SKM-1 (cell line): ENCODE results near the gene GRID2.

Experiments
- DNase-seq: peaks from one replicate; lab custom pipeline; 2025; ENCODE audit not compliant: unreplicated experiment; lab: John Stamatoyannopoulos, UW

GRID2 gene

DNA sequence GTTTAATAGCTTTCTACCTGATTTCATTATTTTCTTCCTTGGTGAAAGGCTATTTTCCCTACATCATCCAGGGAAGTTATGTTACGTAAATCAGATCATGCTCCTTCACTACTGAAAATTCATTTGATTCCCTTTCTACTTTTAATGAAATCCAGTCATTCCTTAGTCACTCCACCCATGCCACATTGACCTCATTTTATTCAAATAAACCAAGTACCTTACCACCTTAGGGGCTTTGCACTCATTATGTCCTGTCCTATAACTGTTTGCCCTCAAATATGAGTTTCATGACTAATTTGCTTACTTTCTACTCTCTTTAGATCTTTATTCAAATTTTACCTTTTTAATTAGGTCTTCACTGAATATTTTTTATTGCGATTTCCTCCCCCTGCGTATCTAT lies 374.0 kb downstream of the GRID2 start:
- DNase-seq, result no peak

DNA sequence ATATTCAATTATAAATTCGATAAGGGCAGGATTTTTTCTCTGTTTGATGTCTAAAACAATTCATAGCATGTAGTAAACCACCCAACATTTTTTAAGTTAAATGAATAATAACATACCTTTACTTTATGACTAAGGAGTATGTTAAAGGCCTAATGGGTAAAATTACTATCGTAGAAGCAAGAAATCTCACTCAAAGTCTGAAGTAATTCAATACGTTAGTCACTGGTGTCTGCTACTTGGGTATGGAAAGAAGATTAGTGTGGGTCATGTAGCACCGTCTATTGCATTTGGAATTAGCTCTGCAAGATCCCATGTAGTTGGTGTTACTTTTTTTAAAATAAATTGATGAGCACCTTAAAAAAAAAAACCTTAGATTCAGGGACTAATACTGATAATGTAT lies 374.5 kb downstream of the GRID2 start:
- DNase-seq, result no peak

DNA sequence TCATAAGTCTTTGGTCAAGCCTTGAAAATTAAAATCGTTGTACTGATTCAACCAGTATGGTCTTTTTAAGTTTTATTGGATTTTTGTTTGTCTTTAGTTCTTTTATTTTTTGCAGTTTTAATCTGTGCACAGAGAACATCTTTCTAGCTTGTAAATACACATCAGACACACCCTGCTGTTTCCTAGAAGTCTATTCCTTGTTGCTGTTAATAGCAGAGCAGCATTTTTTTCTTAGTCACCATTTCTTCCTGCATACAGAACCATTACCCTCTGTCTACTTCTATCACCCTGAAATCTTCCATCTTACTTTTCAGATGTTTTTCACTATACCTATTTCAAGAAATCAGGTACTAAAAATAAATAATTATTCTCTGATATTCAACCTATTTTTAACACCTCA lies 375.4 kb downstream of the GRID2 start:
- no peak for DNase-seq

DNA sequence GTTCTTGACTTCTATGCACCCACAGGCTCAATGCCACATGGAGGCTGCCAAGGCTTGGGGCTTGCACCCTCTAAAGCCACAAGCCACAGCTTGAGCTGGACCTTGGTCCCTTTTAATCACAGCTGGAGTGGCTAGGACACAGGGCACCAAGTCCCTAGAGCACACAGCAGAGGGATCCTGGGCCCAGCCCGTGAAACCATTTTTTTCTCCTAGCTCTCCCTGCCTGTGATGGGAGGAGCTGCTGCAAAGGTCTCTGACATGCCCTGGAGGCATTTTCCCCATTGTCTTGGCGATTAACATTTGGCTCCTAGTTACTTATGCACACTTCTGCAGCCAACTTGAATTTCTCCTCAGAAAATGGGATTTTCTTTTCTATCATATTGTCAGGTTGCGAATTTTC lies 410.9 kb downstream of the GRID2 start:
- DNase-seq, result no peak

DNA sequence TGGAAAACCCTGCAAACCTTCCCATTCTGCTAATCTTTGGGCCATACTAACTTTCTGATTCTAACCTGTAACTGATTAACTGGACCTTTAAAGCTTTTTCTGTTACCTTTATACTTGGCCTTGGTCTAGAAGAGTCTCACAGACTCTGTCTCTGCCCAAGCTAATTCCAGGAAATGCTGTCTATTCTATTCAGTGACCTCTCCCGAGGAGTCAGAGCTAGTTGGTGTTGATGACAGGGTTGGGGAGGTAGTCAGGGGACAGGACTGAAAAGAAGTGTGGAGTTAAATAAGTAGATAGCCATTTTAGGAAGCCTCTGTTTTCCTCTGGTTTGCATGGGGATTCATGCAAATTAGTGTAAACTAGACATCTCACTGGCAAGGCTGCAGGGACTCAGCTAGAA lies 429.5 kb downstream of the GRID2 start:
- DNase-seq, result no peak

DNA sequence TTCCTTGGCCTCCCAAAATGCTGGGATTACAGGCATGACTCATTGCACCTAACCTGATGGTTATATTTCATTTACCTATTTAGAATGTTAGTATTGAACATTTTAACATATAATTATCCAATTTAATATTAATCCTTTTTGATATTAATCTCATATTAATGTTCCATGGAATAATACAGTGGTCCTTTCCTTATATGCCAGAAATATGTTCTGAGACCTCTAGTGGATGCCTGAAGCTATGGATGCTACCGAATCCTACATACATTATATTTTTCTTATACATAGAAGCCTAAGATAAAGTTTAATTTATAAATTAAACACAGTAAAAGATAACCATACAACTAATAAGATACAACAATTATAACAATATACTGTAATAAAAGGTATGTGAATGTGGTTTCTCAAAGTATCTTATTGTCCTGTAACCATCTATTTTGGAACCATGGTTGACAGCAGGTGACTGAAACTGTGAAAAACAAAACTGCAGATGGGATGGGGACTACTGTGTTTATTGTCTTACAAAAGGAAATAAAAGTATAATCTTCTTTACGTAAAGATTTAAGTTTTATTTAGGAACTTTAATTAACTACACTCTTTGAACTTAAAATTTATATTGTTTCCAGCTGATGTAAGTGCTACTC lies 431.4 kb downstream of the GRID2 start:
- no peak for DNase-seq

DNA sequence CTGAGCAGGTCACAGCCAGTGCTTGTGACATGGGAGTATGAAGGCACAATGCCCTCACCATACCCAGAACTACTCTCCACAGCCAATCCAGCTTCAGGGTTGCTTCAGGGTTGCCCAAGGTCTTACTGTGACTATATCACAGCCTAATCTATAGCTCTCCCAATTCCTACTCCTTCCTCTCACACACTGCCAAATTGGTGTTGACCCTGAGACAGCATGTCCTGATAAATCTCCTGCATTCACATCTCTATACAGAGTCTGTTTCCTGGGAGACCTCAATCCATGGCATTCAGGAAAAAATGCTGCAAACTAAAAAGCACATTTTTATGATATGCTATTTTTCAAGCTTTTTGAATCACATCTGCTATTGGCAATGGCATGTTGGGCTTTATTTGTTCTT lies 456.7 kb downstream of the GRID2 start:
- DNase-seq, result no peak

DNA sequence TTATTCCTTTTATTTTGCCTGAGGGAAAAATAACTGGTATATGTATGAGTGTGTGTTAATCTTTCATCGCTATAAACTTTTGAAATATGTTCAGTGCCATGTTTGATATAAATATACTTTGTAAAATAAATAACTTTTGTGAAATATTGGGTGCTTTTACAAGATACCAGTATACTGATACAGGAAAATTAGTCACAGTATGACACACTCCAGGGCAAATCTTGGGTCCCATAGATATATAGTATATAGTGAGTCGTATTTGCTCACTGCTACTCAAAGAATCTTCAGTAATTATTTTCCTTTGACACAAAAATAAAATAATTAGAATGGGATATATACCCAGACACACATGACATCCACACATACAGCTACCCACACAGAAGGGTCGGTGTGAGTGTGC lies 472.3 kb downstream of the GRID2 start:
- no peak for DNase-seq

DNA sequence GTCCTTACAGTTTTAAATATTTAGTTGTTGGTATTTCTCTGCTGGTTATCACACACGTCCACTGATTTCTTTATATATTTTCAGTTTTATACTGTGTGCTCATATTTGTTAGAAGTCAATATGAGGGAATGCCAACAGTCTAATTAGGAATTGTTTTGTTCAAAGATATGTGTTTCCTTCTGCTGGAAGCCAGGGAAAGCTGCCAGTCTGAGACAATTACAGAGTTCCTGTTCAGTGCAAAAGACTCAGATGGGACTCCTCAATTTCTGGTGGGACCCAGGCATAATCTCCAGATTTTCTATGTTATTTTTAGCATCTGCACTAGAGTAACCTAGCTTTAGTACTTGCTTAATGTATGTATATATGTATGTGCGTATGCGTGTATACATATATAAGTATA lies 486.0 kb downstream of the GRID2 start:
- no peak for DNase-seq

DNA sequence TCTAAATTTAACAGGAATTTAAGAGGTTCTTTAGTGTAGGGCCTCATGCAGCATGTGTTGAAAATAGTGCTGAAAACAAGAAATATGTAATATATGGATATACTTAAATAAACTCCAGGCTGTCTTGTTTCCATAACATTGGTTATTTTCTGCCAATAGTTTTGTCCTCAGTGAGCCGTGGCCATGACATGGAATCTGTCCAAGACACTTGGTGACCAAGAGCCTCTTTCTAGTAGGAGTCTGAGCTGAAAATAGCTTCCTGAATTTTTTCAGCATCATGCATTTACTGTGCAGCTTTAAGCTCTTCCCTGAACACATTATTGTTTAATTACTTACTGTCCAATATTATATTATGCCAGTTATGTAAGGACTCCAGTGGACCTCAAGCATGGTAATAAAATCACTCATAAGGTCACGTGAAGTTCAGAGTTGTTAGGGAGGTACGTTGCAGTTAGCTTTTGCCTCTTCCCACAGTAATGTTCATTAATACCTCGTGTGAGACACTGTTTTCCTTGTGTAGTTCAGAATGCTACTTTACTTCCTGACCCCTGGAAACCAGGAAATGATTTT lies 488.2 kb downstream of the GRID2 start:
- DNase-seq, result no peak

DNA sequence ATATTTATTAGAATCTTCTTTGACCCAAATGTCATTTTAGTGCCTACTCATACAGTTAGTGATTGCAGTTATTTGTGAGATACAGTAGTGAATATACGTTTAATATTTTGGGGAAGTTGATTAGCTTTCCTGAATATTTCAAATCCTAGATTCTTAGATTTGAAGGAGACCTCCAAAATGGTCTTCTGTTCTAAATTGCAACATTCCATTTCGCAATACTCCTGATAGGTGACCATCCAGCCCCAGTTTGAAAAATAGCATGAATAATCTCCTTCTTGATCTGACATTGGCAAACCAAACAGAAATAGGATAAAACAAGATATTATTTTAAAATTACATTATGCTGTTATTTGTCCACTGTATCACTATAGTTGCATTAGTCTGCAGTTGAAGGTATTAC lies 505.6 kb downstream of the GRID2 start:
- no peak for DNase-seq

DNA sequence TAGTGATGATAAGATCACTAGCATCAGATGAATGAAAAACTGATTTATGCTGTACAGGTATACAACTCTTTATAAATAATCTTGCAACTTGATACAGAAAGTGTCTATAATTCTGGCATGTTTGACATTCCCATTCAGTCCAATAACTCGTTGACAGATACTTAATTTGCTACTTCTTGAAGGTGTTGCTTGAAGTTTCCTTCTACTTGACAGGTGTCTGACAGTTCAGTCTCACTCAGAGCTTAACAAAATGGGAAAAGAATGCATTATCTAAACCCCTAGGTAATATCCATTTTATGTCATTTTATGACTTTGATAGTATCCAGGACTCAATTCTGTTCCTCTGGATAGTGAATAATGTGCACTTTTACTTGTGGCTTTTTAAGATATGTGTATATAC lies 508.9 kb downstream of the GRID2 start:
- DNase-seq, result no peak

DNA sequence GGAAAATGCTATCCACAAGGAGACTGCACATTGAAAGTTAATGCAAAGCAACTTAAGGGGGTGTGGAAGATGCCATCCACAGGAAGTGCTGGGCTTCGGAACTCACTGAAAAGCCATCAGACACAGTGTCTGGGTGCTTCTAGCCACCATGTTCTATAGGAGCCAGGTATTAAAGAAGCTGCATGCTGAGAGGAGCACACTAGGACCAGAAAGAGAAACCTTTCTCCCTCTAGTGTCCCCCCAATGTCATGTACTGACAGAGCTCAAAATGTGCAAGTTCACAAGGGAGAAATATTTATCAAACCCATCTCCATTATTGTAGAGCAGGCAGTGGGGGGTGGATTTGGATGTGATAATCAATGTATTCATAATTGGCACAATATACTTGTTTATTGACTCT lies 510.9 kb downstream of the GRID2 start:
- no peak for DNase-seq

DNA sequence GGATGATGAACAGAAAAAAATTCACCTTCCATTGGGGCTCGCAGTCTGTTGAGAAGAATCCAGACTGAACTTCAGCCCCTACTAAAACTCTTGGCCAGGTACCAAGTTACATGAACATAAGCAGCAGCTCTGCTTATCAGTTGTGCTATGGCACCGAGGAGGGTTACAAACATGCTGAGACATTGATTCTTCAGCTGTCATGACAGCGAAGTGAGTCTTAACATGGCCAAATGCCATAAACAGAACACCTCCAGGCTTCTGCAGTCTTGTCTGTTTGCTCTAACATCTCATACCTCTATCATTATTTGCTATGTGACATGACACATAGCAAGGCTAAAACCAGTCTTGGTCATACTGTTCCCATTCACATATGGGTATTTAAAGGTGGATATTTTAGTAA lies 521.5 kb downstream of the GRID2 start:
- no peak for DNase-seq

DNA sequence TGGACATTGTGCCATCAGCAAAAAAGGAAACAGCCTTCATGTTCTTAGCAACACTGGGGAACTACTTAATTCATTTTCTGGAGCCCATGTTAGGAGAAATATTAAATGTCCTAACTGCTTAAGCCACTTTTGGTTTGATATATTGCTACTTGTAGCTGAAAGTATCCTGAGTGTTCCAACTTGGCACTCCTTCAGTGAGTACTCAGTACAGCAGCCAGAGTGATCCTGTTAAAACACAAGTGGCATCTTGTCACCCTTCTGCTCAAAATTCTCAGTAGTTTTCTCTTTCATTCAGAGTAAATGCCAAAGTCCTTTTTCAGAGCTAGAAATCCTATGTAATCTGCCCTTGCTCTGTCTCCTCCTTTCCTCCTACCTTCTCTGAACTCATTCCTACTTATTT lies 522.0 kb downstream of the GRID2 start:
- no peak for DNase-seq

DNA sequence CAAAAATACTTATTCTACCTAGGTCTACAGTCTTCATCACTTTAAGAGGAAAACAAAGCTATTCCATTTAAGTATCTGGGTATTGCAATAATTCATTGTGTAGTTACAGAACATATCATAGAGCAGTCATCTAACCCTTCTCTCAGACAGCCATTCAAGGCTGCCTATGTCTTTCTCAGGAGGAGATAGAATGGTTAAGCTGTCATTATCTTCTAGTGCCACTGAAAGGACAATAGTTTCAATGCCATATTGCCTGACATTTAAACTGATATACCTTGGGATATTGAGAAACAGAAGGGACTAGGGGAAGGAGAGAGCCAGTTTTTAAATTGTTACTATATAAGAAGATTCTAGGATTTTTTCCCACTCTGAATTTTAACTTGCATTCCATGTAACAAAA lies 527.0 kb downstream of the GRID2 start:
- DNase-seq, result no peak

DNA sequence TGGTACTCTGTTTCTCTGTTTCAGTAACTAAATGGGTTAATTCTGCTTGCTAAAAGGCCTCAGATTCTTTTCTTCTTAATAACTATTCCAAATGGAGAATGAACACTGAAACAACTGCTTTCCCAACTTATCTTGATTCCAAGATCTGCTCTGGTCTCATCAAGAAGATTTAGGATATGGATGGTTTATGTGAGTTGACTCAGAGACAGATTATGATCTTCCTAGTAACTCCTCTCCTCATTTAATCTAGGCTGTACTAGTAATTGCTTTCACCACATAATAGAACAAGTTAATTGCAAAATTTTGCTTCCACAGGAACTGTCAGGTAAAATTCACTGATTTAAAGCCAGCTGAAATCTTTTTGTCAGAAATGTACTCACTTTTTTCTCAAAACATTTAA lies 537.1 kb downstream of the GRID2 start:
- no peak for DNase-seq

DNA sequence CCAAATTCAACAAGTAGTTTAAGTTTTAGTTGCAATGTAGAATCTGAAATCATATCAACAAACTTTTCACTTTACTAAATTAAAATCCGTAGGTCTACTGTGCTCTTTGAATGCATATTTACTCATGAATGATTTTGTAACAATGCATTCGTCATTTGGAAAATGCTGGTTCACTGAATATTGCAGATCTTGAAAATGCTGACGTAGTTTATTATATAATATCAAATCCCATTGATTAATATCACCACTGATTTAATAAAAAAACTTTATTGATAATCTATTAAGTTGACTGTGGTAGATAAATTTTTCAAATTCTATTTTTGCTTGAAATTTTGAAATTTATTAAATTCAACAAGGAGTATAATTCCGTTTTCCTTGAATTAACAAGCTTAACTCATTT lies 540.0 kb downstream of the GRID2 start:
- no peak for DNase-seq

DNA sequence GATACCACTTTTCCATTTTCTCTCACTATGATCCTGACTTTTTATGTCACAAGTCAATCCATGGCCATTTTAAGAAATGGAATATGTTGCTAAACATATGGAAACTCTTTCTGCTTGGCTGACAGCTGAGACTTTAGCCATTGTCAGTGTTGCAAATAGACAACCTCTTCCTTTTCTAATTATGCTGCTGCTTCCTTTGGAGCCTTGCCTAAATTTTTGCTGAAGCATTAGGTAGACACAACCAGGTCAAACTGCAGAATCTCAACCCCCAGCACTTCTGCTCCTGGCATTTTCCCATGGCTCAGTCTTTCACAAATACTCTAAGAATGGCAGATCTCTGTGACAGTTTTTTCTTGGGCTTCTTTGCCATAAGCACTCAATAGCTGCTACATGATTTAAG lies 543.3 kb downstream of the GRID2 start:
- DNase-seq, result no peak

DNA sequence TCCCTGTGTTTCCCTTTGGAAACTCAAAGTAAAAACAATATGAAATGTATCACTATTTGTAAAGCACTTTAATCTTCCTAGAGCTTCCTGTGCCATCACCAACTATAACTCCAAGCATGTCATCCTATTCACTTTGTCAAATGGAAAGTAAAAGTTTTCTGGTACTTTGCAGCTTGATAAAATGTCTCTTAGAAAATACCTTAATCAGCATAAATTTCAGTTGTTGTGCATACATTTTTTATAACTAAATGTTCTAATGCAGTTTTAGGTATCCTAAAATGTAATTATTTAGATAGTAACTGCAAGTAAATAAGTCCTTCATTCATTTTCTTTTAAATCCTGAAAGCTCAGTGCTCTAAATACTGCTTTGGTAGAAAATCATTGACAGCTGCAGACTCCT lies 558.7 kb downstream of the GRID2 start:
- DNase-seq, result no peak

DNA sequence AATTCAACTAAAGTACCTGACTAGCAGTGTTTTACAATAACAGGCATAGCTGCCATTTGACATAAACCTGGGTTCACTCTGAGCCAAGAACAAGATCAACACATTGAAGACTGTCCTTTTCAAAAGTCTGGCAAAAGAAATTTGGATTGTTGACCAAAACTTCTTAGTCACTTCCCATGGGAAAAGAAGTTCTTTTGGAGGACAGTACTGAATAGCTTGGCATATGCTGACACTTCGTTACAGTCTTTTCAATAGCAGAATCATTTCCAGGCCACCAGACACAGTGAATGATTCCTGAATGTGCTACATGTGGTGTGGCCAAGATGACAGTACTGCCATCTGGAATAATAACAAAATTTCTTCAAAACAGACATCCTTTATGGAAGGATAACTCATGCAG lies 560.3 kb downstream of the GRID2 start:
- DNase-seq, result no peak

DNA sequence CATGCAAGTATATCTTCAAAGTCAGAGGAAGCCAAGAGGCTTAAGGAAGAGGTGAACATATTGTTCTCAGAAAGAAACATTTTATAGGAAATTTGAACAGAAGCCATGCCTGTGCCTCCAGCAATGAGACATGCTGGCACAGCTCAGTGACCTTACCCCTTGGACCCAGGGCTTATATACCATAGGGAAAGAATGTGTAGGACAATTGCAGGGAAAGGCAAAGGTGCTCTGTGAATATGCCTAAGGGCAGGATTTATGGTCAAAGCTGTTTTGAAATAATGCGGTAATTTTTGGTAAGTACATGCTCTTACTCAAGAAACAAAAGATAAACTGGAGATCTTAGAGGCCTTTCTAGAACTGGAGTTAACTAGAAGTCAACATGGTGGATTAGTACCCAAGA lies 568.8 kb downstream of the GRID2 start:
- no peak for DNase-seq

DNA sequence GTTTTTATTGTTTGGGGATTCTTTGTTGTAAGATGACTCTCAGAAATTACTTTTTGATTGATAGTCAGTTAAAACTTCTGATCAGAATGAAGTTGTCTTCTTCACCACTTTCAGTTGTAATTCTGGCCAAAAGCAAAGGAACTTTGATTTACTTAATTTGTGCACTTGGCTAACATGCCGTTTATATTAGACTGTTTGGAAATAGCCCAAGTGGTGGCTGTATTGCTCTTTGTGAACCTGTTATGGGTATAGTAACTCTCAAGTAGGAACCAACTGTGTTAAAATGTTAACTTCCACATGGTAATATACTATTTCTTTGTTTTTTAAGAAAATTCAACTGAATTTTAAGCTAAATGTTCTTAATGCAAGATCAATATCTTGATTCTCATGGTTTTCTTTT lies 581.9 kb downstream of the GRID2 start:
- DNase-seq, result no peak
